HG03460 (cell line): ENCODE results near the gene MGAT4C.
"Not testable (repeated sequence)": the region's sequence is repeated elsewhere in the genome, so short reads cannot be mapped to it uniquely, and the experiment has no call there.

ENCODE experiments used
- ATAC-seq: cut with Tn5 transposase; IDR thresholded peaks from one replicate; pipeline ENCODE4 v1.9.1; 2021; ENCODE audit not compliant: unreplicated experiment

Gene MGAT4C

DNA sequence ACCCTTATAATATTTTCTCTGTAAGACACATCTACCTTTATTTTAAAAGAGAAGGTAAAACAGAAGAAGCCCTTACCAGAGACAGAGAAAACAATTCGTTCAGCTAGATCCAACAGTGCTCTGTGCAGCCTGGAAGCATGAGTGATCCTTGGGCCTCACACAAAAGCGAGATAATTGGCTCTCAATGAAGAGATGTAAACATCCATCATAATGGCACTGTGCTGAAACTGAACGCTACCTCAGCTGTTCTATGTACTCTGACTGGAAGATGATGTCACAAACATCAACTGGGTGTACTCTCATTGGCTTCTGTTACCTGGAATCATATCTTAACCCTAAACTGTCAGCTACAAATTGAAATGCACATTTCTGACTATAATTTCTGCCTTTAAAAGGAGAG lies at the start of gene MGAT4C:
TSS of gene MGAT4C (minus strand) at position 229 of the 400 bp plus-strand sequence.
- ATAC-seq = no peak

DNA sequence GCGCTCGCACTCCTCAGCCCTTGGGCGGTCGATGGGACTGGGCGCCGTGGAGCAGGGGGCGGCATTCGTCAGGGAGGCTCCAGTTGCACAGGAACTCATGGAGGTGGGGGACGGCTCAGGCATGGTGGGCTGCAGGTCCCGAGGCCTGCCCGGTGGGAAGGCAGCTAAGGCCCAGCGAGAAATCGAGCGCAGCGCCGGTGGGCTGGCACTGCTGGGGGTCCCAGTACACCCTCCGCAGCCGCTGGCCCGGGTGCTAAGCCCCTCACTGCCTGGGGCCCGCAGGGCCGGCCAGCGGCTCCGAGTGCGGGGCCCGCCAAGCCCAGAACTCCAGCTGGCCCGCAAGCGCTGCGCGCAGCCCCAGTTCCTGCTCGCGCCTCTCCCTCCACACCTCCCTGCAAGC lies 40.2 kb upstream of the MGAT4C start:
- ATAC-seq = not testable (repeated sequence)

GRCh38 chr12:86293682-86294240 lies 37.6 kb upstream of the MGAT4C start:
- ATAC-seq = no peak

- ATAC-seq = no peak
These were observed 36.3 kb upstream of the MGAT4C start for GRCh38 chr12:86292480-86292879.

DNA sequence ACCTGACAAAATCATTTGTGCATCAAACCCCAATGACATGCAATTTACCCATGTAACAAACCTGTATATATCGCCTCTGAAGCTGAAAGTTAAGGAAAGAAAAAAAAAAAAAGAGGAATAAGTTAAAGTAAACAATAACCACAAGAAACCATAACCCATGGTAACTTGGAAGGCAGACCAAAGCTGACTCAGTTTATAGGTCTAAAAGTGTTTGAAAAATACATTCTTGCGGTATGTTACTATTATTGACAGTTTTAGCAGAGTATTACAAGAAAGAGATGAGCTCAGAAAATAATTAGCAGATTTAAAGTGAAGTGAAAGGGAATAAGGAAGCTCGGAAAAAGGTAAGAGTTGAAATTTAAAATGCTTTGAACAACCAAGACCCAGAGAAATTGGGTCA lies 34.4 kb upstream of the MGAT4C start:
- ATAC-seq = no peak

DNA sequence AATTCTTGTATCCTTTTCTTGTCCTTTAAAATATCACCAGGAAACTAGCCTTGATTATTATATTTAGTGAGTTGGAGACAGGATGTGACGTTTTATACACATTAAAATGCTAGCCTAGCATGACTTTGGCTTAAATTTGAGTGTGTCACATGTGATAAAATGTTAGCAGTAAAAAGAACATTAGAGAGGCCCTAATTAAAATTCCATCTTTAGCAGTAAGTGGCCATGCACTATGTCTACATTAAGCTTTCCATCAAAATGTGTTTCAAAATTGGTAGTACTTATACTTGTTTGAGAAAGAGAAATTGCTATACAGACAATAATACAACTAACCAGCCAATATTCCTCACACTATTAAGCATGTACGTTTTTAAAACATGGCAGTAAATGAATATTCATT lies 29.9 kb upstream of the MGAT4C start:
- no peak for ATAC-seq

- no peak for ATAC-seq
These were observed 27.4 kb upstream of the MGAT4C start for GRCh38 chr12:86283620-86284019.

DNA sequence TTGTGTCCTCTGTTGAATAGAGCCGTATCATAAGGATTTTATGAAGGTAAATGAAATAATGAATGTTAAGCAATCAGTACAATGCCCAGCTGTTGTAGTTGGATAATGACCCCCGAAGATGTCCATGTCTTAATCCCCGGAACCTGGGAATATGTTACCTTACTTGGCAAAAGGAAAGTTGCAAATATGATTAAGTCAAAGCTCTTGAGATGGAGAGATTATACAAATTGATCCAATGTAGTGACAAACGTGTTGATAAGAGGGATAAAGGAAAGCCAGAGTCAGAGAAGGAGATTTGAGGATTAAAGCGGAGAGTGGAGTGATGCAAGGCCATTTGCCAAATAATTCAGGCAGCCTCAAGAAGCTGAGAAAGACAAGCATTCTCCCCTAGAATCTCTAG lies 19.2 kb upstream of the MGAT4C start:
- no peak for ATAC-seq

- no peak for ATAC-seq
These were observed 9.1 kb upstream of the MGAT4C start for GRCh38 chr12:86265329-86265695.

GRCh38 chr12:86264451-86265328 lies 8.5 kb upstream of the MGAT4C start:
- no peak for ATAC-seq

- ATAC-seq = no peak
These were observed 5.4 kb upstream of the MGAT4C start for GRCh38 chr12:86261578-86261977.

GRCh38 chr12:86261142-86261541 lies 5.0 kb upstream of the MGAT4C start:
- no peak for ATAC-seq

DNA sequence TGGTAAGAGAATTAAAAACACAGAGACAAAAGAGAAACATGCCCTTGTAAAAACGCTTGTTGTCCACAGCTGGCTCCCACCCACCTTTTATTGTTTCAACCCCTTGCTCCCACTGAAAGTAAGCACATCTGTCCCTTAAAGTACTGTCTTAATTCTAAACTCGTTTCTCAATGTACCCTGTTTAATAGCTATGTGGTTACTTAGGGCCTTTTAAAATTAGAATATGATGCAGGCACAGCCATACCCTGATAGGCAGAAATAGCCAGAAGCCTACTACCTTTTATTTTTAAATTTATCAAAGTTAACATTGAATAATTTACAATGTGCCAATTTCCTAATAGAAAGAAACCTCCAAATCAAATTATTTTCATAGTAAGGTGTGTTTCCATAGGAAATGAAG lies 4.0 kb upstream of the MGAT4C start:
- no peak for ATAC-seq

- no peak for ATAC-seq
These were observed 943 bp upstream of the MGAT4C start for GRCh38 chr12:86257134-86257533.

- no peak for ATAC-seq
These were observed 1.6 kb downstream of the MGAT4C start for GRCh38 chr12:86254399-86255107.

DNA sequence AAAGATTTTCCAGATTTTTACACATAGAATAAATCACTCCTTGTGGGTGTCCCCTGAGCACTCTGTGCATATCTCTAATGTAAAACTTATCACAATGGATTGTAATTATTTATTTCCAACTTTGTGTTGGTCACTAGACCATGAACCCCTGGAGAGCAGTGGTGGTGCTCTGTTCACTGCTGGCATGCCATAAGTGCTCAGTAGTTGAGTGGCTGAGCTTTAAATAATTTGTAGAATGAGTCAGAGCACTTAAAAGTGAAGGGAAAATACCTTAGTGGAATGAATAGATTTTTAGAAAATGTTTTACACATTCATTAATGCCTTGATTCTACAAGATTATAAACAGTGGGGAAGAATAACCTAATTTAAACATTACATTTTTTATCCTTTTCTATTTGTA lies 6.3 kb downstream of the MGAT4C start:
- no peak for ATAC-seq

DNA sequence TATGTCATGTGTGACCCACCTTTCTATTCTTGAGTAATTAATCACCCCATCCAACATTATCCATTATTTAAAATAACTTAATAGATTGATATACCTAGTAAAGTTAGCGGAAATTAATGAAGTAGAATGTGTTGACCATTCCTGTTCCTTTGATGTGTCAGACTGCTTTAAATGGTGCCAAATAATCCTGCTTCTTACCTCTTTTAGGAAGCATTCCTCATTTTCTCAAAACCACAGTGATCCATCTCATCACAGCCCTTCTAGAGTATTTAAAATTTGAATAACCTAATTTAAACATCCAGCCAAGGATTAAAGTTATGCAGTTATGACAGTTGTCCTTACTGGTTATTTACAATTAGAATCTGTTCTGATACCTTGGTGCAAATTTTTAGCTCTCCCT lies 6.9 kb downstream of the MGAT4C start:
- ATAC-seq = no peak

DNA sequence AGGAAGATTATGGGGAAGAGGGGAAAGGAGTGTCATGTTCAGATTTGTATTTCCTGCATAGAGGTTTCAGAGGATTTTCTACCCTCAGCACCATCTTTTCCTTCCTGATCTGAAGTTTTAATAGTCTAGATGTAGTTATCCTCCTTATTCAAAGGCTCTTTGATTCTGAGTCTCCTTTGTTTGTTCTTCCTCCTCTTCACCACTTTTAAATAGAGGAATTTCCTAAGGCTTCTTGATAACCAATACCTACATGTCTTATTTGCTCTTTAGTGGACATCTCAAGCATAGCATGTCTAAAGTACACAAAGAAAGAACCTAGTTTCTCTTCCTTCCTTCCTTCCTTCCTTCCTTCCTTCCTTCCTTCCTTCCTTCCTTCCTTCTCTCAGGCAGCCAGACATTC lies 8.3 kb downstream of the MGAT4C start:
- no peak for ATAC-seq

DNA sequence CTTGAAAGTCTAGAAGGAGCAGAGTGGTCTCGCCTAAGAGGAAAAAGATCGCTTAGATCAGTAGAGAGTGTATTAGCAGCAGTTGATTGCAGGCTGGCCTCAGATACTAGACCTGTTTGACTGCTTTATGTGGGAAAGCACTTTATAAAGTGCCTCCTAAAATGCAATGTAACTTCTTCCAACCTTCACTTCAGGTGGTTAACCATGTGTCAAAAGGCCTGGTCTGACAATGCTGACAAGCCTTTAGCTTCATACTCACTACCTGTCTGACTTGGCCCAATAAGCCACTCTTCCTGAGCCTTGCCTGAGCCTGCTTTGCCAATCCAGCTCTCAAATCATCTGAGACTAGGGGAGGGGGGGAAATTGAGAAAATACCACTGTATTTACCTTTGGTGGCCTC lies 14.6 kb downstream of the MGAT4C start:
- no peak for ATAC-seq

- no peak for ATAC-seq
These were observed 21.8 kb downstream of the MGAT4C start for GRCh38 chr12:86234316-86234855.

DNA sequence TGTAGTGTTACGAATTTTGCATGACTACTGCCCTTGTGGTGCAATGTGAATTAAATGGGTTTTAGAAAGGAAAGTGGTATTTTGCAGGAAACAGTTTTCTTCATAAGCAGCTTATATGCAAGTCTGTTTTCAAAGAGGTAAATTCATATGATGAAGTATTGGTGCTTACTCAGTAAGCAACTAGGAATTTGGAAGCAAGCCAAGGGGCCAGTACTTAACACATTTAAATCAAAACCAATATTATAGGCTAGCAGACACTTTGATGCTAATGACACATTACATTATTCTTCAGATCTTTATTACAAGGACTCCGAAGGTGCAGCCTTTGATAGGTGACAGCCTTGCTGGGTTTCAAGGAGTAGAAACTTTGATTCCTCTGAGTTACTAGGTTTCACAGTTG lies 23.1 kb downstream of the MGAT4C start:
- ATAC-seq = no peak
